SU-DHL-6 (cell line): ENCODE results near the gene MAFF.

ENCODE experiments used
- CTCF ChIP-seq: fragments of 200-600 bp; sonication (generic); IDR thresholded peaks from one replicate; pipeline ENCODE4 v1.5.1; 2017; ENCODE audit warnings: antibody characterized with exemption, mild to moderate bottlenecking, low read length, moderate library complexity; ENCODE audit not compliant: insufficient read depth, poor library complexity, severe bottlenecking
- EZH2phosphoT487 ChIP-seq: fragments of 200-600 bp; sonication (generic), shearing (Covaris generic); conservative IDR thresholded peaks from 2 replicates; pipeline ENCODE4 v1.6.1; 2018; ENCODE audit warnings: mild to moderate bottlenecking, antibody characterized with exemption, low read length, moderate library complexity, mixed read lengths

GRCh38 chr22:38199826-38200559 is 1.8 kb upstream of the MAFF start:
- TF ChIP-seq CTCF (no peak), EZH2phosphoT487 (no peak)
